Erythroblast (primary cell): ENCODE measurements around the gene PSMB11.

ENCODE experiments used
- GATA1 ChIP-seq: IDR thresholded peaks from 2 replicates; pipeline ENCODE4 v1.6.1; 2011; ENCODE audit warnings: low read depth, mild to moderate bottlenecking, control low read depth, low read length, moderate library complexity
- POLR2A ChIP-seq: IDR thresholded peaks from 2 replicates; pipeline ENCODE4 v1.6.1; 2011; ENCODE audit warnings: mild to moderate bottlenecking, low read length

GRCh38 chr14:23049011-23049410 lies 7.0 kb downstream of the PSMB11 start:
- TF ChIP-seq POLR2A = no peak
- TF ChIP-seq GATA1 = no peak
